OCI-LY1 (cell line): ENCODE measurements around the gene TYMS.

ENCODE experiments used
- H2AFZ ChIP-seq: fragments of 200-600 bp; sonication (generic), shearing (Covaris generic); 2 replicates; pipeline ENCODE4 v1.6.0; 2014; ENCODE audit warnings: antibody characterized with exemption, mild to moderate bottlenecking, low read length
- H3F3A ChIP-seq: fragments of 200-600 bp; sonication (generic), shearing (Covaris generic); 2 replicates; pipeline ENCODE4 v1.6.0; 2014; ENCODE audit warnings: mild to moderate bottlenecking, antibody characterized with exemption, low read length, moderate library complexity; ENCODE audit not compliant: insufficient read depth
- H3K27ac ChIP-seq: fragments of 200-600 bp; sonication (generic); 2 replicates; pipeline ENCODE4 v1.5.1; 2014; ENCODE audit warnings: low read length, mixed run types, mild to moderate bottlenecking, low read depth; ENCODE audit not compliant: poor library complexity, severe bottlenecking
- H3K27me3 ChIP-seq: fragments of 200-600 bp; sonication (generic); 2 replicates; pipeline ENCODE4 v1.6.0; 2014; ENCODE audit warnings: antibody characterized with exemption, mild to moderate bottlenecking, low read length, moderate library complexity; ENCODE audit not compliant: insufficient read depth
- H3K36me3 ChIP-seq: fragments of 200-600 bp; sonication (generic); 2 replicates; pipeline ENCODE4 v1.6.1; 2014; ENCODE audit warnings: mild to moderate bottlenecking, antibody characterized with exemption, low read length, moderate library complexity, mixed read lengths; ENCODE audit not compliant: insufficient read depth
- H3K4me1 ChIP-seq: fragments of 200-600 bp; sonication (generic); 2 replicates; pipeline ENCODE4 v1.5.1; 2014; ENCODE audit warnings: mild to moderate bottlenecking, low read length, moderate library complexity; ENCODE audit not compliant: insufficient read depth, severe bottlenecking
- H3K4me2 ChIP-seq: fragments of 200-600 bp; sonication (generic), shearing (Covaris generic); 2 replicates; pipeline ENCODE4 v1.6.1; 2014; ENCODE audit warnings: low read length
- H3K4me3 ChIP-seq: fragments of 200-600 bp; sonication (generic); 2 replicates; pipeline ENCODE4 v1.5.1; 2014; ENCODE audit warnings: low read length, low read depth, mild to moderate bottlenecking, mixed read lengths; ENCODE audit not compliant: poor library complexity, severe bottlenecking
- H3K79me2 ChIP-seq: fragments of 200-600 bp; shearing (Covaris generic); 2 replicates; pipeline ENCODE4 v1.6.1; 2016; ENCODE audit warnings: mixed run types, low read length, mixed read lengths; ENCODE audit not compliant: insufficient read depth
- H3K9ac ChIP-seq: fragments of 200-600 bp; sonication (generic), shearing (Covaris generic); 2 replicates; pipeline ENCODE4 v1.6.1; 2014; ENCODE audit warnings: mild to moderate bottlenecking, low read length, mixed read lengths
- H3K9me2 ChIP-seq: fragments of 200-600 bp; sonication (generic), shearing (Covaris generic); 2 replicates; pipeline ENCODE4 v1.6.1; 2014; ENCODE audit warnings: low read depth, mild to moderate bottlenecking, low read length, mixed read lengths
- H3K9me3 ChIP-seq: fragments of 200-600 bp; shearing (Covaris generic); 2 replicates; pipeline ENCODE4 v1.6.1; 2014; ENCODE audit warnings: low read length, mixed read lengths
- H4K20me1 ChIP-seq: fragments of 200-600 bp; sonication (generic), shearing (Covaris generic); 2 replicates; pipeline ENCODE4 v1.6.0; 2016; ENCODE audit warnings: mild to moderate bottlenecking, low read length; ENCODE audit not compliant: insufficient read depth
- CTCF ChIP-seq: fragments of 200-600 bp; sonication (generic), shearing (Covaris generic); IDR thresholded peaks from 2 replicates; pipeline ENCODE4 v1.5.1; 2017; ENCODE audit warnings: mild to moderate bottlenecking, antibody characterized with exemption, low read length, moderate library complexity, mixed read lengths
- EZH2 ChIP-seq: fragments of 200-600 bp; sonication (generic), shearing (Covaris generic); IDR thresholded peaks from 2 replicates; pipeline ENCODE4 v1.8.0; 2017; ENCODE audit warnings: borderline replicate concordance, mixed run types, mild to moderate bottlenecking, antibody characterized with exemption, low read length, moderate library complexity, mixed read lengths

Gene TYMS

GRCh38 chr18:623761-624620 is 33.5 kb upstream of the TYMS start:
- H3K4me2 ChIP-seq, result no peak overlapping the region
- H3F3A ChIP-seq, result no peaks in the 10 kb centered on the region
- H3K9me2 ChIP-seq, result no peaks in the 10 kb centered on the region
- no peak overlapping the region for H3K9ac ChIP-seq
- H3K79me2 ChIP-seq, result no peaks in the 10 kb centered on the region
- no peaks in the 10 kb centered on the region for H3K27me3 ChIP-seq
- H4K20me1 ChIP-seq, result no peaks in the 10 kb centered on the region
- H3K36me3 ChIP-seq, result no peaks in the 10 kb centered on the region
- H3K4me1 ChIP-seq, result no peaks in the 10 kb centered on the region
- H3K27ac ChIP-seq, result no peak overlapping the region
- no peak overlapping the region for H2AFZ ChIP-seq
- no peak for TF ChIP-seq EZH2
- TF ChIP-seq CTCF, result peak; percentile 26; the same call in 1 of the 2 replicates
- no peak overlapping the region for H3K4me3 ChIP-seq
- no peaks in the 10 kb centered on the region for H3K9me3 ChIP-seq

- no peaks in the 10 kb centered on the region for H3K4me1 ChIP-seq
- no peak overlapping the region for H3K4me2 ChIP-seq
- TF ChIP-seq EZH2, result no peak
- TF ChIP-seq CTCF, result no peak
- H2AFZ ChIP-seq, result no peak overlapping the region
- H3K4me3 ChIP-seq, result no peak overlapping the region
- no peaks in the 10 kb centered on the region for H3K79me2 ChIP-seq
- no peaks in the 10 kb centered on the region for H3K9me3 ChIP-seq
- no peak overlapping the region for H3K9ac ChIP-seq
- H3K9me2 ChIP-seq, result no peaks in the 10 kb centered on the region
- no peak overlapping the region for H3K27ac ChIP-seq
- H4K20me1 ChIP-seq, result no peaks in the 10 kb centered on the region
- no peaks in the 10 kb centered on the region for H3F3A ChIP-seq
- no peaks in the 10 kb centered on the region for H3K27me3 ChIP-seq
- no peaks in the 10 kb centered on the region for H3K36me3 ChIP-seq
Measured at GRCh38 chr18:627231-627630, 30.2 kb upstream of the TYMS start.

- Histone ChIP-seq H3F3A (no peaks in the 10 kb centered on the region), H3K79me2 (no peaks in the 10 kb centered on the region), H3K9ac (no peak overlapping the region), H4K20me1 (no peaks in the 10 kb centered on the region), H3K4me3 (no peak overlapping the region), H3K4me1 (no peaks in the 10 kb centered on the region), H3K27me3 (no peaks in the 10 kb centered on the region), H3K9me3 (no peaks in the 10 kb centered on the region), H3K27ac (no peak overlapping the region), H3K4me2 (no peak overlapping the region), H3K9me2 (no peaks in the 10 kb centered on the region), H3K36me3 (no peaks in the 10 kb centered on the region), H2AFZ (no peak overlapping the region)
- no peak for TF ChIP-seq CTCF
- TF ChIP-seq EZH2, result no peak
Measured at GRCh38 chr18:629269-630150, 27.9 kb upstream of the TYMS start.
